Stimulated activated CD8-positive, alpha-beta memory T cell treated with anti-CD3 and anti-CD28 coated beads, Interleukin-15, amount 100 ng/mL, for 24 hours (primary cell): Measurements from ENCODE around the gene DUOXA1.
"Not testable (repeated sequence)": the region's sequence is repeated elsewhere in the genome, so short reads cannot be mapped to it uniquely, and the experiment has no call there.

Experiments
- DNase-seq: peaks from one replicate; pipeline ENCODE4 v3.0.0-alpha.2; 2020; ENCODE audit warnings: low read depth

DUOXA1 gene

GRCh38 chr15:45112591-45113379 is 16.9 kb downstream of the DUOXA1 start:
- DNase-seq: no peak

GRCh38 chr15:45112143-45112590 is 17.5 kb downstream of the DUOXA1 start:
- no peak for DNase-seq

- no peak for DNase-seq
Observed at GRCh38 chr15:45111390-45112142, 18.1 kb downstream of the DUOXA1 start.

- no peak for DNase-seq
Observed at GRCh38 chr15:45110256-45110820, 19.3 kb downstream of the DUOXA1 start.

- DNase-seq: no peak
Observed at GRCh38 chr15:45107941-45108630, 21.6 kb downstream of the DUOXA1 start.

- no peak for DNase-seq
Observed at GRCh38 chr15:45106002-45106790, 23.5 kb downstream of the DUOXA1 start.

GRCh38 chr15:45105586-45105985 is 24.1 kb downstream of the DUOXA1 start:
- no peak for DNase-seq

GRCh38 chr15:45104170-45104569 is 25.5 kb downstream of the DUOXA1 start:
- DNase-seq: not testable (repeated sequence)

GRCh38 chr15:45102226-45102625 is 27.5 kb downstream of the DUOXA1 start:
- DNase-seq: no peak

- DNase-seq: no peak
Observed at GRCh38 chr15:45101749-45102148, 27.9 kb downstream of the DUOXA1 start.

GRCh38 chr15:45100884-45101625 is 28.6 kb downstream of the DUOXA1 start:
- no peak for DNase-seq

GRCh38 chr15:45099549-45100165 is 30.0 kb downstream of the DUOXA1 start:
- no peak for DNase-seq

- DNase-seq: no peak
Observed at GRCh38 chr15:45097466-45097865, 32.2 kb downstream of the DUOXA1 start.

GRCh38 chr15:45095661-45096060 is 34.0 kb downstream of the DUOXA1 start:
- DNase-seq: no peak

- no peak for DNase-seq
Observed at GRCh38 chr15:45094358-45094730, 35.3 kb downstream of the DUOXA1 start.

- no peak for DNase-seq
Observed at GRCh38 chr15:45093622-45094357, 35.9 kb downstream of the DUOXA1 start.

- DNase-seq: no peak
Observed at GRCh38 chr15:45093013-45093412, 36.7 kb downstream of the DUOXA1 start.

GRCh38 chr15:45091576-45091975 is 38.1 kb downstream of the DUOXA1 start:
- DNase-seq: no peak

GRCh38 chr15:45091161-45091560 is 38.5 kb downstream of the DUOXA1 start:
- DNase-seq: no peak
